Measurements from ENCODE around the gene FHOD3.

FHOD3 gene

DNA sequence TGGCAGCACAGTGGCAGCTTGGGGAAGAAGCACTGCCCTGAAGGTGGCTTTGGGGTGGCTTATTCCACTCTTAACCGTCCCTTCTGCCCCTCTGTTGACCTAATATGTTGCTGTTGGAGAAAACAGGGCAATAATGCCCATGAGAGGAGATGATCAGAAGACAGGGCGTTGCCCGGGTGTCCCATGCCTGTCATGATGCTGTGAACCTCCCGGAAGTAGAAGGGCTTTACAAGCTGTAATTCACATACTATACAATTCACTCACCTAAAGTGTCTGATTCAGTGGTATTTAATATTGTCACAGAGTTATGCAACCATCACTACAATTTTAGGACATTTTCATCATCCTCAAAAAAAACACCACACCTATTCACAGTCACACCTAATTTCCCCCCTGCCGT, 112.3 kb downstream of the FHOD3 start:
- DNase-seq (ENCODE audit: extremely low read depth, low read depth), result no peak
- no peak for TF ChIP-seq CTCF (IDR thresholded peaks at IDR 0.05; ENCODE audit: low read depth, low read length)

GRCh38 chr18:36410346-36410745, 112.8 kb downstream of the FHOD3 start:
- no peak for DNase-seq (ENCODE audit: extremely low read depth, low read depth)
- no peak for TF ChIP-seq CTCF (IDR thresholded peaks at IDR 0.05; ENCODE audit: low read depth, low read length)

DNA sequence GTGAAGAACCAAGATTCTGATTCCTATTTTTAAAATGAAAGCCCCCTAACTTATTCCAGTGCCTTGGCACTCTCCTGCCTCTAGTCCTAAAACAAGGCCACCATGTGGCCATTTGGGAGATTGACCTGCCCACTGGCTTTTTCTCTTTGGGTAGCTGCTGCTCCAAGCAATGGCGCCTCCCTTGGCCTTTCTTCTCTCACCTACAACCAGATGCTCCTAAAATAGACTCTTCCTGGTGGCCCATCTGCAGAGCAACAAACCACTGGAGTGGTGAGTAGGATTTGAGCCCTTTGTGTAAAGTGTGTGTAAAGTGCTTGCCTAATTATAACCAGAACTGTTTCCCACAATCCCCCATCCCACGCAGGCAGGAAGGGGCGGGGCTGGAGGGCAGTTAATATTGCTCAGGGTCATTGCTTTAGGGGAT, 114.2 kb downstream of the FHOD3 start:
- DNase-seq (ENCODE audit: extremely low read depth, low read depth), result no peak
- peak; percentile 28 for TF ChIP-seq CTCF (IDR thresholded peaks at IDR 0.05; ENCODE audit: low read depth, low read length)

- no peak for DNase-seq (ENCODE audit: extremely low read depth, low read depth)
- peak; percentile 44 for TF ChIP-seq CTCF (IDR thresholded peaks at IDR 0.05; ENCODE audit: low read depth, low read length)
These were observed 115.3 kb downstream of the FHOD3 start for GRCh38 chr18:36412778-36413177.

DNA sequence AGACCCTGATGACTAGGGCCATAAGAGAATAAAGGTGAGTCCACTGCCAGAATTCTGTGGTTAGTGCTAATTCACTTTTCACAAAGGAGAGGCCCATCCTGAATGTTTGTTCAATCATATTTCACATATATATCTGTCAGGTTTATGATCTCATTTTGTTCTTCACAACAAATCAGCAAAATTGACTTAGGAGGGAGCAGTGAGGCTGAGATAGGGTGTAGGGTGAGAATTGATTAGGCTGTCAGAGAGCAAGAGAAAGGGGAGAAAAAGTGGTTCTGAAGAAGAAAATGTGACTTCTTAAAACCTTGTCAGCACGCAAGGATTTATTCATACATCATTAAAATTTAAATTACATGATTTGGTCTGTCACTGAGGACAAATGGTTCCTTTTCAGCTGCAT, 117.7 kb downstream of the FHOD3 start:
- no peak for DNase-seq (ENCODE audit: extremely low read depth, low read depth)
- TF ChIP-seq CTCF (IDR thresholded peaks at IDR 0.05; ENCODE audit: low read depth, low read length), result no peak

DNA sequence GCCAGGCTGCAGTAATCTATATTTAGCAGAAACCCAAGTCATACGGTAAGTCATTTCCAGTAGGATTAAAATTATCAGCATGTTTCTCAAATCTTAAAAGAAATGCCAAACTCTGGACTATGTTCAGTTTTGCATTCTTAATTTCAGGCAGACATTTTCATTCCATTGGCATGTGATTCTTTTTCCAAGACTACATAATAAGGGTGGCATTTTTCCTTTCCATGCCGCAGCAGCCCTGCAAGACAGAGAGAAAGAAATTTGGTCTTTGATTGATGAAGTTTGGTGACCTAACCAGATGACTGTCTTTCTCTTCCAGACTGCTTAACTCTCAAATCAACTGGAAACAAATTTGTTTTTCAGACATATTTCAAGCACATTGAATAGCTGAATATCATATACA, 118.1 kb downstream of the FHOD3 start:
- no peak for DNase-seq (ENCODE audit: extremely low read depth, low read depth)
- no peak for TF ChIP-seq CTCF (IDR thresholded peaks at IDR 0.05; ENCODE audit: low read depth, low read length)

DNA sequence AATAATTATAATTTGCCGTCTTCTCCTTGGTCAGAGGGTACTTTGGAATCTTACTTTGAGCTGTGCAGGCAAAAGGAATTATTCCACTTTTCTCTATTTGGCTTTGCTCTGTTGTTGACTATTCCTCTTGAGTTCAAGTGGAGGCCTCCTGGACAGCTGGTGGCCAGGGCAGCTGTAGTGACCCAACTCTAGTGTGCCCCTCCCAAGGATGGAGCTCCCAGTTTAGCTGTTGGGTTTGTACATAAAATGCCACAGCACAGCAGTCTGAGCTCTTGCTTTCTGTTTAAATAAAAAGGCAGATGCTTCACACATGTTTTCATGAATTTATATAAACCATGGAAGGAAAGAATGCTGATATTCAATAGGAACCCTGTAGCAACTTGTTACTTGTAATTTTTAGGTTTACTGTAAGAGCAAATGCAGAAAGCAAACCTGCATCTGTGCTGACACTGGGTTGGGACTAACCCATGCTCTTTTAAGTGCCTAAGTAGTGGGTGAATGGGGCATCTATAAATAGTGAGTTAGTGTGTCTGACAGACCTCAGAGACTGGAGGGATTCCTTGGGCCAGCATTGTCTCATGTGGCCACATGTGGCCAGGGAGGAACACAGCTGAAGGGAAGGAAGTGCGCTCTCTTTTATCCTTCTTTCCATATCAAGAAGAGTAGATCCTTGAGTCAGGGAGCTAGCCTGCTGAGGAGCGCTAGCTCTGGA, 121.8 kb downstream of the FHOD3 start:
- peak; percentile 68 for DNase-seq (ENCODE audit: extremely low read depth, low read depth)

More for the DNA sequence above, 121.8 kb downstream of the FHOD3 start:
- TF ChIP-seq CTCF (IDR thresholded peaks at IDR 0.05; ENCODE audit: low read depth, low read length), result no peak

All from AG09319 (cell line).